ENCODE measurements around the gene TSR3. TPM values are rescaled to one million over a fixed set of nuclear protein-coding genes. Genes with fewer than 3 reads are reported as not detected.
"Not testable (repeated sequence)": the region's sequence is repeated elsewhere in the genome, so short reads cannot be mapped to it uniquely, and the experiment has no call there.

TSR3 gene
- total RNA-seq, 2 experiments from 2014 or later, result 40.6 to 46.0 TPM

- H3K4me3 Mint-ChIP-seq; DNase-seq; H3K9me3 Mint-ChIP-seq; CTCF ChIA-PET; H3K27ac Mint-ChIP-seq; H3K36me3 Mint-ChIP-seq (ENCODE audit: low read depth): not testable (repeated sequence)
- Mint-ChIP-seq H3K4me1 (peaks cover 17% of the 10 kb centered on the region), H3K27me3 (peaks cover 14% of the 10 kb centered on the region)
- POLR2A ChIA-PET, result interaction anchor here (2.8 kb wide), 1 partner anchor 18 kb away, joined by 13 read pairs; the partner anchor contains the start of gene UBE2I
These were observed 22.7 kb downstream of the TSR3 start for GRCh38 chr16:1328961-1329360.

- DNase-seq, H3K9me3 Mint-ChIP-seq, H3K27ac Mint-ChIP-seq, H3K4me3 Mint-ChIP-seq, CTCF ChIA-PET, POLR2A ChIA-PET: not testable (repeated sequence)
- H3K27me3 Mint-ChIP-seq, result peaks cover 14% of the 10 kb centered on the region
- peaks cover 17% of the 10 kb centered on the region for H3K4me1 Mint-ChIP-seq
- H3K36me3 Mint-ChIP-seq (ENCODE audit: low read depth), result peaks cover 13% of the 10 kb centered on the region
These were observed 23.5 kb downstream of the TSR3 start for GRCh38 chr16:1328136-1328535.

DNA sequence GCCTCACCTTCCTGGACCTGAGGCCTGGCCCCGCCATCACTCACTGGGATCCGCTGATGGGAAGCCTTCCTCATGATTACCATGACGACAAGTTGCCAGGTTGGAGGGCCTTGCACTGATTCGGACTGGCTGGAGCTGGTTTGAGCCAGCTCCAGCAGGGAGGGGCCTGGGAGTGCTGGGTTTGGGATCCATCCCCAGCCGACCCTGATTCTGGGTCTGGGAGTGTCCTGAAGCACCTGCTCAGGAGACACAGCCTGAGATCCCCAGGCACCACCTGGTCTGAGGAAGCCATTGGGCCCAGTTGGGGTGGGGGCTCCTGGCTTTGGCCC, 24.1 kb downstream of the TSR3 start:
- Mint-ChIP-seq H3K27ac (no peak overlapping the region), H3K36me3 (ENCODE audit: low read depth) (peaks cover 13% of the 10 kb centered on the region), H3K27me3 (peaks cover 11% of the 10 kb centered on the region), H3K9me3 (no peaks in the 10 kb centered on the region), H3K4me3 (no peak overlapping the region), H3K4me1 (peaks cover 14% of the 10 kb centered on the region)
- ChIA-PET POLR2A (no interaction called here), CTCF (no interaction called here)
- DNase-seq, result no peak

GRCh38 chr16:1326946-1327618, 24.6 kb downstream of the TSR3 start:
- DNase-seq, result no peak
- Mint-ChIP-seq H3K36me3 (ENCODE audit: low read depth) (peaks cover 13% of the 10 kb centered on the region), H3K27me3 (peaks cover 6% of the 10 kb centered on the region), H3K4me1 (peaks cover 9% of the 10 kb centered on the region), H3K9me3 (no peaks in the 10 kb centered on the region), H3K4me3 (no peak overlapping the region), H3K27ac (no peak overlapping the region)
- ChIA-PET CTCF (interaction anchor here (0.5 kb wide), 1 partner anchor 520 kb away, joined by 3 read pairs; no protein-coding TSS in a partner anchor), POLR2A (interaction anchor here (0.7 to 1.0 kb wide), 2 partner anchors 10 to 18 kb away, joined by 3 to 4 read pairs; partner anchors contain the start of gene UBE2I)

- POLR2A ChIA-PET, result interaction anchor here (0.7 to 1.0 kb wide), 2 partner anchors 9 to 17 kb away, joined by 3 to 4 read pairs; partner anchors contain the start of gene UBE2I
These were observed 25.3 kb downstream of the TSR3 start for GRCh38 chr16:1326391-1326790.

DNA sequence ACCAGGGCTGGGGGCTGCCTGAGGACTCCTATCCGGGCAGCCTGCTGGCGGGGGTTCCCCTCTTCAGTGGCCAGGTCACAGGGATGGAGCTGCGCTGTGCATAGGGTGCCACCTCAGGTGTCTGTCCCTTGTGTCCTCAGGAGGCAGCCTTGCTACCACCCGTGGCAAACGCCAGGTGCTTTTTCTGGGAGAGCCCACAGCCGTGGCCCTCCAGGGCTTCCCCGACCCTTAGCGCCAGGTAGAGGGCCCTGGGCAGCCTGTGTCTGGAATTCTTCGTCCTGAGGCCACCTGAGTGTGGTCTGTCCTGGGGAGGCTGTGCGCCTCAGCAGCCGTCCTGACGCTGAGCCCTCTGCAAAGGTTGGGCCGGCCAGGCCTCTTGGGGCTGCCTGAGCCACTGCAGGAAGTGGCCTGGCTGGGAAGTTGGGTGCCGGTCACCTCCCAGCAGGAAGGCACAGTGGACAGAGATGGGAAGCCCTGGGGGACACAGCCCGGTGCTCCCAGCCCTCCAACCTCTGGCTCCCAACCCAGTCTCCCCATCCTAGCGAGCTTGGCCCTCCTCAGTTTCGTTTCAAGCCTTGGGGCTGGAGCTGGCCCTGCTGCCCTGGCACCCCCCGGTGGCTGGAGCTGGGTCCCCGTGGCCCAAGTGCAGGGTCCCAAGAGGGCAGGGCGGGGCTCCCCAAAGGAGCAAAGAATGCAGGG, 25.9 kb downstream of the TSR3 start:
- CTCF ChIA-PET, result no interaction called here
- H3K27me3 Mint-ChIP-seq, result no peaks in the 10 kb centered on the region
- POLR2A ChIA-PET, result interaction anchor here (0.7 to 1.0 kb wide), 2 partner anchors 8 to 17 kb away, joined by 3 to 4 read pairs; partner anchors contain the start of gene UBE2I
- no peak overlapping the region for H3K4me3 Mint-ChIP-seq
- no peaks in the 10 kb centered on the region for H3K9me3 Mint-ChIP-seq
- no peak for DNase-seq
- no peaks in the 10 kb centered on the region for H3K4me1 Mint-ChIP-seq
- H3K27ac Mint-ChIP-seq, result no peak overlapping the region
- peaks cover 17% of the 10 kb centered on the region for H3K36me3 Mint-ChIP-seq (ENCODE audit: low read depth)

More at GRCh38 chr16:1326391-1326790, 25.3 kb downstream of the TSR3 start:
- Mint-ChIP-seq H3K36me3 (ENCODE audit: low read depth) (peaks cover 13% of the 10 kb centered on the region), H3K27me3 (peaks cover 2% of the 10 kb centered on the region), H3K9me3 (no peaks in the 10 kb centered on the region), H3K4me1 (peaks cover 3% of the 10 kb centered on the region), H3K4me3 (no peak overlapping the region), H3K27ac (no peak overlapping the region)
- CTCF ChIA-PET, result no interaction called here
- no peak for DNase-seq

GRCh38 chr16:1325261-1325660, 26.4 kb downstream of the TSR3 start:
- DNase-seq, result no peak
- H3K27ac Mint-ChIP-seq, result no peak overlapping the region
- no peaks in the 10 kb centered on the region for H3K9me3 Mint-ChIP-seq
- no peak overlapping the region for H3K4me3 Mint-ChIP-seq
- H3K4me1 Mint-ChIP-seq, result no peaks in the 10 kb centered on the region
- POLR2A ChIA-PET, result no interaction called here
- H3K36me3 Mint-ChIP-seq (ENCODE audit: low read depth), result peaks cover 20% of the 10 kb centered on the region
- no peaks in the 10 kb centered on the region for H3K27me3 Mint-ChIP-seq
- CTCF ChIA-PET, result no interaction called here

DNA sequence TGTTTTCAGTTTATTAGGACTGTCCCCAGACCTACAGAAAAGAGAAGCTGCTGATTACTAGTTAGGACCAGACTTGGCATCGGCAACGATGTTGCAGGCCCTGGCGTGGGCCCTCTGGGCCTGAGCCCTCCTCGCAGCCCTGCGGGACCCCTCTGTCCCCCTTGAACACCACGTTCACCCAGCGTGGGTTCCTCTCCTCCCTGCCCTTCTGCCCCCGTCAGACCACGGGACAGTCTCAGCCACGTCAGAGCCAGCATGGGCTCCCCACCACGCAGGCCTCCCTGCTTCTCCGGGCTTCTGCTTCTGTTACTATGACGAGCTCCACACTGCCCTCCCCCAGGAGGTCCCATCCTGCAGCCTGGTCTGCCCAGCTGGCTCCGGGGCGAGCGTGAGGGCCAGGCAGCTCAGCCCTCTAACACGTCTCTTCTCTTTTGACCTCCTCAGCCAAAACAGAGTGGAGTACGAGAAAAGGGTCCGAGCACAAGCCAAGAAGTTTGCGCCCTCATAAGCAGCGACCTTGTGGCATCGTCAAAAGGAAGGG, 27.3 kb downstream of the TSR3 start:
- no peaks in the 10 kb centered on the region for H3K9me3 Mint-ChIP-seq
- no peaks in the 10 kb centered on the region for H3K27me3 Mint-ChIP-seq
- no peak overlapping the region for H3K4me3 Mint-ChIP-seq
- H3K36me3 Mint-ChIP-seq (ENCODE audit: low read depth), result peaks cover 28% of the 10 kb centered on the region
- H3K4me1 Mint-ChIP-seq, result no peaks in the 10 kb centered on the region
- no peak for DNase-seq
- no peak overlapping the region for H3K27ac Mint-ChIP-seq
- ChIA-PET CTCF (no interaction called here), POLR2A (interaction anchor here (0.7 to 1.8 kb wide), 2 partner anchors 13 to 15 kb away, joined by 3 to 6 read pairs; partner anchors contain the start of gene UBE2I)

GRCh38 chr16:1323296-1324239, 28.1 kb downstream of the TSR3 start:
- POLR2A ChIA-PET, result interaction anchor here (0.6 to 1.8 kb wide), 4 partner anchors 12 to 1582 kb away, joined by 3 to 6 read pairs (median 3); partner anchors contain the start of gene UBE2I
- CTCF ChIA-PET, result no interaction called here
- peaks cover 34% of the 10 kb centered on the region for H3K36me3 Mint-ChIP-seq (ENCODE audit: low read depth)

GRCh38 chr16:1322407-1322806, 29.3 kb downstream of the TSR3 start:
- DNase-seq, result no peak
- POLR2A ChIA-PET, result interaction anchor here (0.6 kb wide), 1 partner anchor 1583 kb away, joined by 3 read pairs; no protein-coding TSS in a partner anchor
- no peak overlapping the region for H3K27ac Mint-ChIP-seq
- no peaks in the 10 kb centered on the region for H3K27me3 Mint-ChIP-seq
- H3K4me3 Mint-ChIP-seq, result no peak overlapping the region
- peaks cover 46% of the 10 kb centered on the region for H3K36me3 Mint-ChIP-seq (ENCODE audit: low read depth)
- no peaks in the 10 kb centered on the region for H3K9me3 Mint-ChIP-seq
- no peaks in the 10 kb centered on the region for H3K4me1 Mint-ChIP-seq
- CTCF ChIA-PET, result no interaction called here

More at GRCh38 chr16:1323296-1324239, 28.1 kb downstream of the TSR3 start:
- H3K4me3 Mint-ChIP-seq, result no peak overlapping the region
- DNase-seq, result no peak
- H3K27ac Mint-ChIP-seq, result no peak overlapping the region
- H3K4me1 Mint-ChIP-seq, result no peaks in the 10 kb centered on the region
- no peaks in the 10 kb centered on the region for H3K9me3 Mint-ChIP-seq
- no peaks in the 10 kb centered on the region for H3K27me3 Mint-ChIP-seq

GRCh38 chr16:1320658-1321240, 30.9 kb downstream of the TSR3 start:
- H3K4me3 Mint-ChIP-seq, result no peak overlapping the region
- DNase-seq, result no peak
- peaks cover 58% of the 10 kb centered on the region for H3K36me3 Mint-ChIP-seq (ENCODE audit: low read depth)
- CTCF ChIA-PET, result no interaction called here
- no peaks in the 10 kb centered on the region for H3K27me3 Mint-ChIP-seq
- H3K27ac Mint-ChIP-seq, result no peak overlapping the region
- H3K9me3 Mint-ChIP-seq, result no peaks in the 10 kb centered on the region
- no peaks in the 10 kb centered on the region for H3K4me1 Mint-ChIP-seq
- POLR2A ChIA-PET, result no interaction called here

- no peak overlapping the region for H3K27ac Mint-ChIP-seq
- POLR2A ChIA-PET, result no interaction called here
These were observed 31.6 kb downstream of the TSR3 start for GRCh38 chr16:1320097-1320496.

More at GRCh38 chr16:1320097-1320496, 31.6 kb downstream of the TSR3 start:
- Mint-ChIP-seq H3K9me3 (no peaks in the 10 kb centered on the region), H3K27me3 (no peaks in the 10 kb centered on the region), H3K4me3 (no peak overlapping the region), H3K36me3 (ENCODE audit: low read depth) (peaks cover 61% of the 10 kb centered on the region), H3K4me1 (no peaks in the 10 kb centered on the region)
- DNase-seq, result no peak
- CTCF ChIA-PET, result no interaction called here

All from activated CD4-positive, alpha-beta memory T cell treated with anti-CD3 and anti-CD28 coated beads, Interleukin-2, amount 10 ng/mL, durations not matched to agents 7 days and 5 days (primary cell).